Measurements from ENCODE around the gene NDST1.

DNA sequence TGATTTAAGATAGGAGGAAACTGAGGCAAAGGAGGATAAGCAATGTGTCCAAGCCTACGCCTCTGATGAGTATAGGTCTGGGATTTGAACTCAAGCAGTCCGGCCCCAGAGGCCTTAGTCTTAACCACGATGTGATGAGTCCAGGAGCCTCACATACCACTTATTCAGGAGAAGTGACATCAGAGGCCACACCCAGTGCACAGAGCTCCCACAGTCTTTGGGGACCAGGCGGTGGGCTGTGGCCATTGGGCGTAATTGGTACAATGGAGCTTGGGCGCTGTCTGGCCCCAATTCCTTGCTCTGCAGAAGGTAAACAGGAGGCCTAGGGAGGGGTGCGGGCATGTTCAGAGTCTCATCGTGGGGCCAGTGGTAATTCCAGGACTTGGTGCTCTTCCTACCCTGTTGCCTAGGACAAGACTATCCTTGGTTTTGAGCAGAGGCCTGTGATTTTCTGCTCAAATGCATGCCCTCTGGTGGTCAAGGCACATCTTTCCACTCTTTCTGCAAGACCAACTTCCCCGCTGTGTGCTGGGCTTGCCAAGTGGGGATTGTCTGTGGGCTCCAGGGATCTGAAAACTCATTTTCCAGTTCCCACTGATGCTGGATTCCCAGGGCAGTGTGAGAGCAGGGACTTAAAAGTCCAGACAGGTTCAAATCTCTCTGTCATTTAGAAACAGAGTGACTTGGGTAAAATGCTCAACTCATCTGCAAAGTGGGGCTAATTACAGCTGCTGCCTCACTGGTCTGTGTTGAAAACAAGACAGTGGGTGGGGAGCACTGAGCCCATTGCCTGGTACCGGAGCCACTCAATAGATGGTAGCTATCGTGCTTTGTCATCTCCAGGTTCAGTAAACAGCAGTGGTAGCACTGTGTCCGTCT is 15.8 kb downstream of the NDST1 start:
- TF ChIP-seq, protein P1, sequence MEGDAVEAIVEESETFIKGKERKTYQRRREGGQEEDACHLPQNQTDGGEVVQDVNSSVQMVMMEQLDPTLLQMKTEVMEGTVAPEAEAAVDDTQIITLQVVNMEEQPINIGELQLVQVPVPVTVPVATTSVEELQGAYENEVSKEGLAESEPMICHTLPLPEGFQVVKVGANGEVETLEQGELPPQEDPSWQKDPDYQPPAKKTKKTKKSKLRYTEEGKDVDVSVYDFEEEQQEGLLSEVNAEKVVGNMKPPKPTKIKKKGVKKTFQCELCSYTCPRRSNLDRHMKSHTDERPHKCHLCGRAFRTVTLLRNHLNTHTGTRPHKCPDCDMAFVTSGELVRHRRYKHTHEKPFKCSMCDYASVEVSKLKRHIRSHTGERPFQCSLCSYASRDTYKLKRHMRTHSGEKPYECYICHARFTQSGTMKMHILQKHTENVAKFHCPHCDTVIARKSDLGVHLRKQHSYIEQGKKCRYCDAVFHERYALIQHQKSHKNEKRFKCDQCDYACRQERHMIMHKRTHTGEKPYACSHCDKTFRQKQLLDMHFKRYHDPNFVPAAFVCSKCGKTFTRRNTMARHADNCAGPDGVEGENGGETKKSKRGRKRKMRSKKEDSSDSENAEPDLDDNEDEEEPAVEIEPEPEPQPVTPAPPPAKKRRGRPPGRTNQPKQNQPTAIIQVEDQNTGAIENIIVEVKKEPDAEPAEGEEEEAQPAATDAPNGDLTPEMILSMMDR (conservative IDR thresholded peaks at IDR 0.05) = no peak; the same call in 1 of the 2 replicates
- TF ChIP-seq ZFX (IDR thresholded peaks at IDR 0.05) = no peak
